HS-27A (cell line): ENCODE data around the gene YLPM1.

Experiments used
- DNase-seq: peaks from one replicate; pipeline ENCODE4 v3.0.0-alpha.2; 2012; ENCODE audit warnings: low read depth, missing footprints

Gene YLPM1

GRCh38 chr14:74793506-74794155 is 30.5 kb downstream of the YLPM1 start:
- no peak for DNase-seq

GRCh38 chr14:74794947-74795346 is 31.8 kb downstream of the YLPM1 start:
- no peak for DNase-seq

GRCh38 chr14:74799765-74800164 is 36.6 kb downstream of the YLPM1 start:
- no peak for DNase-seq

- DNase-seq, result no peak
Measured at GRCh38 chr14:74800780-74801179, 37.7 kb downstream of the YLPM1 start.

- no peak for DNase-seq
Measured at GRCh38 chr14:74801396-74801795, 38.3 kb downstream of the YLPM1 start.

- DNase-seq, result peak; percentile 17
Measured at GRCh38 chr14:74804219-74804825, 41.2 kb downstream of the YLPM1 start.

GRCh38 chr14:74807853-74808545 is 44.9 kb downstream of the YLPM1 start:
- no peak for DNase-seq

- DNase-seq, result no peak
Measured at GRCh38 chr14:74816124-74816523, 53.0 kb downstream of the YLPM1 start.

- DNase-seq, result no peak
Measured at GRCh38 chr14:74820288-74820687, 57.2 kb downstream of the YLPM1 start.

- no peak for DNase-seq
Measured at GRCh38 chr14:74821267-74821915, 58.3 kb downstream of the YLPM1 start.

- DNase-seq, result no peak
Measured at GRCh38 chr14:74824997-74825396, 61.9 kb downstream of the YLPM1 start.

- DNase-seq, result no peak
Measured at GRCh38 chr14:74826574-74826973, 63.5 kb downstream of the YLPM1 start.

GRCh38 chr14:74829251-74829650 is 66.1 kb downstream of the YLPM1 start:
- DNase-seq, result no peak

- DNase-seq, result no peak
Measured at GRCh38 chr14:74832849-74833248, 69.7 kb downstream of the YLPM1 start.

- no peak for DNase-seq
Measured at GRCh38 chr14:74834692-74835392, 71.7 kb downstream of the YLPM1 start.

- no peak for DNase-seq
Measured at GRCh38 chr14:74835645-74836250, 72.6 kb downstream of the YLPM1 start.

- DNase-seq, result no peak
Measured at GRCh38 chr14:74836251-74836960, 73.3 kb downstream of the YLPM1 start.

- DNase-seq, result no peak
Measured at GRCh38 chr14:74838166-74838565, 75.0 kb downstream of the YLPM1 start.

GRCh38 chr14:74840603-74841030 is 77.5 kb downstream of the YLPM1 start:
- DNase-seq, result no peak

- no peak for DNase-seq
Measured at GRCh38 chr14:74841230-74842207, 78.4 kb downstream of the YLPM1 start.
